AG04449 (cell line): Measurements from ENCODE around the gene SYT17.

Source experiments
- CTCF ChIA-PET: fragments of 350-600 bp; formaldehyde crosslinking; extraction: SDS; loops from one replicate; lab custom pipeline; 2021; ENCODE audit warnings: antibody characterized with exemption; lab: Yijun Ruan, JAX
- POLR2A ChIA-PET: fragments of 400-600, 350-600 bp; formaldehyde crosslinking; extraction: SDS; loops from one replicate; lab custom pipeline; 2020; ENCODE audit warnings: antibody characterized with exemption, inconsistent platforms; lab: Yijun Ruan, JAX
- DNase-seq: peaks from one replicate; pipeline ENCODE4 v3.0.0-alpha.2; 2010; ENCODE audit warnings: low read depth, low spot score
- H3K4me3 ChIP-seq: 2 replicates; pipeline ENCODE4 v1.5.1; 2011; ENCODE audit warnings: low read depth, mild to moderate bottlenecking, control low read depth, low read length
- TF ChIP-seq, protein P1 (sequence below): IDR thresholded peaks from one replicate; pipeline ENCODE4 v1.5.1; 2011; ENCODE audit warnings: mild to moderate bottlenecking, moderate library complexity, low read length, control low read depth, inconsistent platforms; ENCODE audit not compliant: insufficient read depth; ENCODE audit errors: missing control alignments

SYT17 gene

DNA sequence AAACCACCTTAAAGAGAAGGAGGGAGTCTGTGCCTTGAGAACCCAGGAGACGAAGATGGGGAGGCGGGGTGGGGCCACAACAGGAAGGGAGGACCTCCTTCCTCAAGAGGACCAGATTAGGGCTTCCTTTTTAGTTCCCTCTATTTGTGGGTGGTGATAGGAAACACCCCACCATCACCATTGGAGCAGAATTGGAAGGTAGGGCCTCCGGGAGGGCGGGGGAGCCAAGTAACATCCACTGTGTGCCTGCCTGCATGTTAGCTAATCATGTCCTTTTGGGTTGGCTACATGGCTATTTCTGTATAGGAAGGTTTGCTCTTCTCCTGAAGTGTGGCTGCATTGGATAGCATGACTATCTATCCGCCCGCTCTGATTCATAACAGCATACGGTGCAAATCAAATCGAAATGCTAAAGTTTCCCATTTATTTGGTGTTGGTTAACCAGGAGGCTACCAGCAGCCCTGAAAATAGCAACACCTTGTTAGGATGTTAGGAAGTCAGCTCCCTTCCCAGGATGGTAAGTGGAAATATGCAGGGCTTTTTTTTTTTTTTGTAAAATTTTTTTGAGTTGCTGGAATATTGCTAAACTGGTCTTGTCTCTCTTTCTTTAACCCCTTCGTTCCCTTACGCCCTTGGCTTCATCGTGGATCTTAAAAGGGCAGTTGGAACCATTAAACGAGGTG lies 4.2 kb downstream of the SYT17 start:
- TF ChIP-seq, protein P1, sequence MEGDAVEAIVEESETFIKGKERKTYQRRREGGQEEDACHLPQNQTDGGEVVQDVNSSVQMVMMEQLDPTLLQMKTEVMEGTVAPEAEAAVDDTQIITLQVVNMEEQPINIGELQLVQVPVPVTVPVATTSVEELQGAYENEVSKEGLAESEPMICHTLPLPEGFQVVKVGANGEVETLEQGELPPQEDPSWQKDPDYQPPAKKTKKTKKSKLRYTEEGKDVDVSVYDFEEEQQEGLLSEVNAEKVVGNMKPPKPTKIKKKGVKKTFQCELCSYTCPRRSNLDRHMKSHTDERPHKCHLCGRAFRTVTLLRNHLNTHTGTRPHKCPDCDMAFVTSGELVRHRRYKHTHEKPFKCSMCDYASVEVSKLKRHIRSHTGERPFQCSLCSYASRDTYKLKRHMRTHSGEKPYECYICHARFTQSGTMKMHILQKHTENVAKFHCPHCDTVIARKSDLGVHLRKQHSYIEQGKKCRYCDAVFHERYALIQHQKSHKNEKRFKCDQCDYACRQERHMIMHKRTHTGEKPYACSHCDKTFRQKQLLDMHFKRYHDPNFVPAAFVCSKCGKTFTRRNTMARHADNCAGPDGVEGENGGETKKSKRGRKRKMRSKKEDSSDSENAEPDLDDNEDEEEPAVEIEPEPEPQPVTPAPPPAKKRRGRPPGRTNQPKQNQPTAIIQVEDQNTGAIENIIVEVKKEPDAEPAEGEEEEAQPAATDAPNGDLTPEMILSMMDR, result no peak
- CTCF ChIA-PET, result no interaction called here
- H3K4me3 ChIP-seq, result no peak overlapping the region
- DNase-seq, result no peak
- POLR2A ChIA-PET, result no interaction called here

DNA sequence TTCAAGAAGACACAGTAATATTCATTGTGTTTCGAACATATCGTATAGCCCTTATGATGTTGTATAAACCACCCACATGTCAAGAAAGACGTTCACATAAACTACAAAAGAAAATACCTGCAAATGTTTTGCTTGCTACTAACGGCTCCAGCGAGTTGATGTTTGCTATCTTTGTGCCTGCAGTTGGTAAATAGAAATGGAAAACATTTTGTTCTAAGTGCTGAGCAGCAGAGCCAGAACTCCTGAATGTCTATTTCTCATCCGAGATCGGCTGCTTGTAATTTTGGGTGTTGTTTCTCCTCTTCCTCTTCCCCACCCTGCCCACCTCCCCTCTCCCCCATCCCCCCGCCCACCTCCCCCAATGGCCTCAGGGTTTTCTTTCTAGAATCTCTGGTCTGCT lies 5.0 kb downstream of the SYT17 start:
- POLR2A ChIA-PET, result no interaction called here
- CTCF ChIA-PET, result interaction anchor here (1.7 kb wide), 1 partner anchor 87 kb away, joined by 5 read pairs; no protein-coding TSS in a partner anchor
- DNase-seq, result no peak
- H3K4me3 ChIP-seq, result no peak overlapping the region
- TF ChIP-seq, protein P1, result no peak

DNA sequence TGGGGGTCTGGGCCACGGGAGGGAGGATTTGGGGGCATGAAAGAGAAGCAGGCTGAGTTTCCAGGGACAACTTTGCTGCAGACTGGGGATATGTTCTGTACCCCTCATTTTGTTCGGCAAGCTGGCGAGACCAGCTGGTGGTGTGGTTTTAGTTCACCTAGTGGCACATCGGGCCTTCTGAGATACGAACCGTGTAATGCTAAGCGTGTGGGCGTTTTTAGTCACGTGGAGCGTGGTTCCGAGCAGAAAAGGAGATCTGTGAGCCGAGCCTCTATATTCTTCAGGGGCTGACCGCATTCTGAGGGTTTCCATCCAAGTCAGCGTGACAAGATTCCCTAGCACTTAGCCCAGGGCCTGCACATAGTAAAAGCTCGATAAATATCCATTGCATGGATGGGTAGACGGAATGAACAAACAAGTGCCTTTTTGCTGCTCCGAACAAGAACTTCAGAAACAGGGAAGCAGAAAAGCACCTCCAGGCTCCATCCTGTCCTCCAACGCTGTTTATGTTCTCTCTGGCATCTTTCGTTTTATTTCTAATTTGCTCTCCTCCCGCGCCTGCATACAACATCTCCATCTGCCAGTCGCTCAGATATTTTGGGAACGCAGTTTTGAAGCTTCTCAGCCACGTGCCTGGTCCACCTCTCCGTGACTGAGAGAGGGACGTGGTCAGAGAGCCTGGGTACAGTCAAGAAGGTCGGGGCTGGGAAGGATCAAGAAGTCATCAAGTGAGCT lies 5.8 kb downstream of the SYT17 start:
- DNase-seq, result no peak
- ChIA-PET POLR2A (no interaction called here), CTCF (interaction anchor here (1.7 kb wide), 1 partner anchor 88 kb away, joined by 5 read pairs; no protein-coding TSS in a partner anchor)
- TF ChIP-seq, protein P1, result no peak
- H3K4me3 ChIP-seq, result no peak overlapping the region

DNA sequence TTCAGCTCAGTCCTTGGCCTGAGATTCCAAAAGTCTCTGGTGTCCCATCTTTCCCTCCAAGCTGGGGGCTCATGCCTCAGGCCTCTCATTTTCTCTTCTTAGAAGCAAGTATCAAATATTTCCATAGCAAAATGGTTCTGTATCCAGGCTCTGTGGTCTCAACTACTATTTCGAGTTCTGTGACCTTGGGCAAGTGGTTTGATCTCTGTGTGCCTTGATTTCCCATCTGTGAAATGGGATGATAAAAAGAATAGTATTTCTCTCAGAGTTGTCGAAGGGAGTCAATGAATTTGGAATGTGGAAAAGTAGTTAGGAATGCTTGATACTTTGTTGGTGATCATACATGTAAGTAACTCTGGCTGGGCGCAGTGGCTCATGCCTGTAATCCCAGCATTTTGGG lies 6.4 kb downstream of the SYT17 start:
- ChIA-PET CTCF (interaction anchor here (1.7 kb wide), 1 partner anchor 89 kb away, joined by 5 read pairs; no protein-coding TSS in a partner anchor), POLR2A (no interaction called here)
- DNase-seq, result no peak
- no peak overlapping the region for H3K4me3 ChIP-seq
- TF ChIP-seq, protein P1, result no peak

DNA sequence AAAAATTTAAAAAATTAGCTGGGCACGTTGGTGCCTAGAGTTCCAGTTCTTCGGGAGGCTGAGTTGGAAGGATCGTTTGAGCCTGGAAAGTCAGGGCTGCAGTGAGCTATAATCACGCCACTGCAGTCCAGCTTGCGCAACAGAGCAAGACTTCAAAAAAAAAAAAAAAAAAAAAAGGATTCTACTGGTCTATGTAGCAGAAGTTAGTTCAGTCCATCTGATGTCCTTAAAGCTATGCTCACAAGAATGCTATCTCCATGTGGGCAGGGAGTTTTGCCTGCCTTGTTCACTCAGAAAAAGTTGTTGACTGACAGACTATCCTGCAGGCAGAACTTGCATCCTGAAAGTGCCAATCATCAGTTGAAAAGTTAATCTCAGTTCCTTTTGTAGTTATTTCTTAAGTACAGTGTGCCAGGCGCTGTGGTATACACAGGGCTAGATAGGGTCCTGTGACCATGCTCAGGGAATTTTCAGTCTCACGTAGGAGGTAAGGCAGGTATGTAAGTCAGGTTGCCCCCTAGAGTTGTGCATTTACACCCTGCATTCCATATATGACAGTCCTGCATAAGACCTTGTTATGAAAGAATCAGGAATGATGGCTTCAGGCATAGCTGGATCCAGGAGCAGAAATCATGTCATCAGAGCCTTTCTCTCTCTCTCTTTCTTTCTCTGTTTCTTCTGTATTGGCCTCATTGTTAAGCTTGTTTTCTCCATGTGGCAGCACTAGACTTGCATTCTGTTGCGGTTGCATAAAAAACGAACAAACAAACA lies 7.6 kb downstream of the SYT17 start:
- CTCF ChIA-PET, result interaction anchor here (10.6 kb wide), 1 partner anchor 90 kb away, joined by 161 read pairs; no protein-coding TSS in a partner anchor
- POLR2A ChIA-PET, result no interaction called here
- no peak overlapping the region for H3K4me3 ChIP-seq
- DNase-seq, result no peak
- TF ChIP-seq, protein P1, result no peak
